ENCODE results near the gene TACC3.
"Not testable (repeated sequence)": the region's sequence is repeated elsewhere in the genome, so short reads cannot be mapped to it uniquely, and the experiment has no call there.

Gene TACC3

GRCh38 chr4:1721003-1721665, at the start of gene TACC3, which contains the start of gene TMEM129:
TACC3 (plus strand) TSS chr4:1721521; CDS start chr4:1723422, 1,901 bp downstream.
TMEM129 (minus strand) TSS chr4:1721323; CDS start chr4:1720837, 486 bp downstream.
- DNase-seq, result peak; percentile 91

GRCh38 chr4:1673671-1674070, 47.6 kb upstream of the TACC3 start:
- DNase-seq, result no peak

DNA sequence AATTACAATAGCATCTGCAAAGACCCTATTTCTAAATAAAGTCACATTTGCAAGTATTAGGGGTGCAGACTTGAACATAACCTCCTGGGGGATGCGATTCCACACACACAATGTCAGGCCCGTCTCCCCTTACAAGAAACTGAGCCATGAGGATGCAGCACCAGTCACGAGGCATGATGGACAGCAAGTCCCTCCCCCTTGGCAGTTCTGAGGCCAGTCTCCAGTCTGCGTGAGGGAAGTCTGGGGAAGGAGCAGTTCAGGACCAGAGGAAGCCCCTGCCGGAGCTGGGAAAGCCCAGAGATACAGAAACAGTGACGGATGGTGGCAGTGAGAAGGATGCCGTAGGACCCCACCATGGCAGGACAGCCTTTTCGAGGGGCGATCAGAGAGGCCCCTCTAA, 46.6 kb upstream of the TACC3 start:
- no peak for DNase-seq

DNA sequence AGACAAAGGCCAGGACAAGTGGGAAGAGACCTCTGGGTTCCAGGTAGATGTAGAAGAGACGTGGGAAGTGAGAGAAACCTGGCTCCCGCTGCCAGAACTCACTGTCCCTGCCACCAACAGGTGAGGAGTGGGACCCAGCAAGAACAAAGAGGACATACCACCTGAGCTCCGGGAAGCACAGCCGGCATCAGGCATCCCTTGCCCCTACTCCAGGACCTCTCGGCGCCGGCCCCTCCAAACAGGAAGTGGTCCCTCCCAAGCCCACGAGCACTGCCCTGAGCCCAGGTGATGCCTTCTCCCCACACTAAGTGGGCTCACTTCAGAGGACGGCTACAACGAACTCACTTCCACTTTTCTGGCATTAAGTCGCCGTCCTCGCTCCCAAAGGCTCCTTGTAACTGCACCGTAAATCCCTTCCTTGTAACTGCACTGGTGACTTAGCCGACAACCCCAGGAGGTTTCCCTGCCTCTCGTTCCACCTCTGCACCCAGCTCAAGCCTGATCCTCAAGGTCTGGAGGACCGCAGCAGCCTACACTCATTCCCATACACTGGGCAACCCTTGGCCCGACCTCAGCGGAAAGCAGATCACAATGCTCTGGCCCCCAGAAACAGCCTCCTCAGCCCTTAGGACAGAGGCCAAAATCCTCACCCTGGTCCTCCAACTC, 46.1 kb upstream of the TACC3 start:
- no peak for DNase-seq

GRCh38 chr4:1675802-1676137, 45.6 kb upstream of the TACC3 start:
- DNase-seq, result no peak

GRCh38 chr4:1676605-1677525, 44.5 kb upstream of the TACC3 start:
- no peak for DNase-seq

DNA sequence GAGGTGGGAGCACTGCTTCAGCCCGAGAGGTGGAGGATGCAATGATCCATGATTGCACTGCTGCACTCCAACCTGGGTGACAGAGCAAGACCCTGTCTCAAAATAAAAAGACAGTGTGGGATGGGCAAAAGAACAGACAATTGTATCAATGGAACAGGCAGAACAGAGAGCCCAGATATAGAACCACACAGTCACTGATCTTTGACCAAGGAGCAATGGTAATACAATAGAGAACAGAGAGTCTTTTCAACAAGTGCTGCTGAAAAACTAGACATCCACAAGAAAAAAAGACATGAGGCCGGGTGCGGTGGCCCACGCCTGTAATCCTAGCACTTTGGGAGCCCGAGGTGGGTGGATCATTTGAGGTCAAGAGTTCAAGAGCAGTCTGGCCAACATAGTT, 43.1 kb upstream of the TACC3 start:
- no peak for DNase-seq

GRCh38 chr4:1682860-1683259, 38.5 kb upstream of the TACC3 start:
- no peak for DNase-seq

- peak; percentile 83 for DNase-seq
Observed at GRCh38 chr4:1683261-1683735, 38.0 kb upstream of the TACC3 start.

- DNase-seq, result peak; percentile 87
Observed at GRCh38 chr4:1683736-1684505, 37.4 kb upstream of the TACC3 start, which contains the start of gene FAM53A. FAM53A (minus strand) TSS chr4:1684313; CDS start chr4:1668741, 15,572 bp downstream.

DNA sequence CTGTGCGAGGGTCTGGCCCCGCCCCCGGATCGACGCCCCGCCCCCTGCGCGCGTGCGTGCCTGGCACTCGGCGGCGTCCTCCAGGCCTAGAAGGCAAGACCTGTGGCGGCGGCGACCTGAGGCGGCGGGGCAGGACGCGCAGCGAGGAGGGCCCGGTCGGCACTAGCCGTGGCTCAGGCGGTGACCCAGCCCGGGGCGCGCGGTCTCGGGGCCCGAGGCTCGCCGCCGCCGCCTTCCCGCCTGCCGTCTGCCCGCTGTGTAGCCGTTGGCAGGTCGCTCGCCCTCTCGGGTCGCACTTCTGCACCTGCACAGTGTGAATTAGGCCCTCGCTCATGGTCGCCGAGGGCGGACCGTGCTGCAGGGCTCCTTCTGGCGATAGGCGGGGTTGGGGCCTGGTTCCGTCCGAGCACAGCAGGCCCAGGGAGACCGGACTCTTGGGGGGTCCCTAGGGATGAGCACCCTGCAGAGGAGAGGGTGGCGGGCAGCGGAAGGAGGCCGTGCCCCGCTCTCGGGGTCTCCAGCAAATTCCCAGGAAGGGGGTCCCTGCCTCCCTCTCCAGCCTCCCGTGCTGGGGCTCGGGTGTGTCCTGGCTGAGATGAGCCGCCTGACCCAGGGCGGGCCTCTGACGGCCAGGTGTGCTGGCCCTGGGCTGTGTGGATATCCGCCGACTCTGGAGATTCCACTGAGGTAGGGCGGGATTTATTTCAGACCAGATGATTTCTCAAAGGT, 36.7 kb upstream of the TACC3 start:
- DNase-seq, result no peak

GRCh38 chr4:1685235-1686150, 35.8 kb upstream of the TACC3 start:
- DNase-seq, result no peak

DNA sequence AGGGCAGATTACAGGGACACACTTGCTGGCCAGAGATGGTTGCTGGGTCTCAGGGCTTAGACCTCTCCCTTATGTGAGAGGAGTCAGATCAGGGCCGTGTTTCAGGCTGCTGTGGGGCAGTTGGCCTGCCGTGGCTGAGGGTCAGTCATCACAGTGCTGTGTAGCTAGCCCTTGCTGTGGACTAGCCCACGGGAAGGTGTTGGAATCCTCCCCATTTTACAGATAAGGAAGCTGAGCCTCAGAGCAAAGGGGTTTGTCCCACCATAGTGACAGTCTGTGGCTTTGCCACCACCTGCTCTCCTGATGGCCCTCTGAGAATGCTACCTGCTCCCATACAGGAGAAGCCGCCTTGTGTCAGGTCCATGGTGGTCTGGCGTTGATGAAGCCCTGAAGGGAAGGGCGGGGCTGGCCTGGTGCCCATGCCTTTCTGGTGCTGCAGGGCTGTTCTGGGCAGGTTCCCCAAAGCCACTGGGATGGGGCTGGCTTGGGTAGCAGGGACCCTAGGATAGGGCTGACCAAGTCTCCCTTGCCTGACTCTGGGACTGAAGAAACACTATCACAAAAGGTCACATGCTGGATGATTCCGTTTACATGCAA, 34.8 kb upstream of the TACC3 start:
- DNase-seq, result no peak

DNA sequence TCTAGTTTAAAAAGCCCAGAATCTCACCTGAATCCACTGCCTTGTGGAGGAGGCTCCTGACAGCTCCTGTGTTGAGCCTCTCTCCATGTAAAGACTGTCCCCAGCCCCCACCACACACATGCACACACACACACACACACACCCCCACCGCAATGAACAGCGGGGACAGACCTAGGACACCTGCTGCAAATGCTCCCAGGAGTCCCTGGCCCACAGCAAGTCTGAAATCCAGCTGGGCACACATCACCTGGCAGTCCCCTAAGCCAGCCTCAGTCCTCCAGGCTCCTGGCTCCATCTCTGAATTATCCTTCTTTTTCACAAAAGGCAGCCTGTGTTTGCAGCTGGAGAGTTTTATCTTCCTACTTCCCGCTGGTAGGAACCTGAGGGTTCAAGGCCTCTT, 30.6 kb upstream of the TACC3 start:
- DNase-seq, result no peak

- no peak for DNase-seq
Observed at GRCh38 chr4:1691737-1692373, 29.5 kb upstream of the TACC3 start.

GRCh38 chr4:1693131-1693896, 28.0 kb upstream of the TACC3 start:
- peak; percentile 68 for DNase-seq

DNA sequence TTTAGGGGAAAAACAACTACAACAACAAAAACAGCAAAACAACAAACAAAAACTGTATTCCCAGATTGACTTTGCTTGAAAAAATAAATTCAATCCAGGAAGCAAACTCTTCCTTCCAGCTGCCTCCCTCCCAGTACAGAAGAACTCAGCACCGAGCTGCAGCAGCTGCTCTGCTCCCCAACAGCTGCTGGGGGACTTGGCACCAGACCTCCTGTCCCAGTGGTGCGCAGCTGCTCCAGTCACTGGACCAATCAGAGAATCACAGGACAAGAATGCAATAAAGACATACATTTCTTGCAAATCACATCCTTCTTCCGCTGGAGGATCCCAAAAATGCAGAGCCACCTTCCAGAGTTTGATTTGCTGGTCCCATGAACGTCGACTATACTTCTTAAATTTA, 25.4 kb upstream of the TACC3 start:
- no peak for DNase-seq

- DNase-seq, result not testable (repeated sequence)
Observed at GRCh38 chr4:1701671-1702070, 19.6 kb upstream of the TACC3 start.

DNA sequence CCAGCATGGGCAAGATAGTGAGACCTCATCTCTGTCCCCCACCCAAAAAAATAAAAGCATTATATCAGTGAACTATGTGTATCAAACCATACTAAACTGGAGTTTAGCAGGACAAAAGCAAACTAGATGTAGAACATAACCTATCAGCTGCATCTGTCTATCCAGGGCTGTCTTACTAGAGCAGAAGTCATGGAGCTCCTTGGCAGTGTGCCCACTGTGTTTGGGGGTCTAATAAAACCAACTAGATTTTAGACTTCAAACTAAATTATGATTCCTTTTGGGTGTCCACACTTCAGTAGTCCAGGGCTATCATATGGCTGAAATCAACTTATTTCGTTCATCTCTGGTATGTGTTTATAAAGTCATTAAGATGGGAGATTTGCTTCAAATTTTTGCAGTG, 17.5 kb upstream of the TACC3 start:
- DNase-seq, result no peak
